Activated T-helper 1 cell treated with Interleukin-2 at 50 U/mL for 16 hours (primary cell): ENCODE results near the gene RNF20.
"Not testable (repeated sequence)": the region's sequence is repeated elsewhere in the genome, so short reads cannot be mapped to it uniquely, and the experiment has no call there.

Experiments
- DNase-seq: peaks from one replicate; pipeline ENCODE4 v3.0.0-alpha.2; 2020; ENCODE audit warnings: low read depth

RNF20 gene, protein sequence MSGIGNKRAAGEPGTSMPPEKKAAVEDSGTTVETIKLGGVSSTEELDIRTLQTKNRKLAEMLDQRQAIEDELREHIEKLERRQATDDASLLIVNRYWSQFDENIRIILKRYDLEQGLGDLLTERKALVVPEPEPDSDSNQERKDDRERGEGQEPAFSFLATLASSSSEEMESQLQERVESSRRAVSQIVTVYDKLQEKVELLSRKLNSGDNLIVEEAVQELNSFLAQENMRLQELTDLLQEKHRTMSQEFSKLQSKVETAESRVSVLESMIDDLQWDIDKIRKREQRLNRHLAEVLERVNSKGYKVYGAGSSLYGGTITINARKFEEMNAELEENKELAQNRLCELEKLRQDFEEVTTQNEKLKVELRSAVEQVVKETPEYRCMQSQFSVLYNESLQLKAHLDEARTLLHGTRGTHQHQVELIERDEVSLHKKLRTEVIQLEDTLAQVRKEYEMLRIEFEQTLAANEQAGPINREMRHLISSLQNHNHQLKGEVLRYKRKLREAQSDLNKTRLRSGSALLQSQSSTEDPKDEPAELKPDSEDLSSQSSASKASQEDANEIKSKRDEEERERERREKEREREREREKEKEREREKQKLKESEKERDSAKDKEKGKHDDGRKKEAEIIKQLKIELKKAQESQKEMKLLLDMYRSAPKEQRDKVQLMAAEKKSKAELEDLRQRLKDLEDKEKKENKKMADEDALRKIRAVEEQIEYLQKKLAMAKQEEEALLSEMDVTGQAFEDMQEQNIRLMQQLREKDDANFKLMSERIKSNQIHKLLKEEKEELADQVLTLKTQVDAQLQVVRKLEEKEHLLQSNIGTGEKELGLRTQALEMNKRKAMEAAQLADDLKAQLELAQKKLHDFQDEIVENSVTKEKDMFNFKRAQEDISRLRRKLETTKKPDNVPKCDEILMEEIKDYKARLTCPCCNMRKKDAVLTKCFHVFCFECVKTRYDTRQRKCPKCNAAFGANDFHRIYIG

DNA sequence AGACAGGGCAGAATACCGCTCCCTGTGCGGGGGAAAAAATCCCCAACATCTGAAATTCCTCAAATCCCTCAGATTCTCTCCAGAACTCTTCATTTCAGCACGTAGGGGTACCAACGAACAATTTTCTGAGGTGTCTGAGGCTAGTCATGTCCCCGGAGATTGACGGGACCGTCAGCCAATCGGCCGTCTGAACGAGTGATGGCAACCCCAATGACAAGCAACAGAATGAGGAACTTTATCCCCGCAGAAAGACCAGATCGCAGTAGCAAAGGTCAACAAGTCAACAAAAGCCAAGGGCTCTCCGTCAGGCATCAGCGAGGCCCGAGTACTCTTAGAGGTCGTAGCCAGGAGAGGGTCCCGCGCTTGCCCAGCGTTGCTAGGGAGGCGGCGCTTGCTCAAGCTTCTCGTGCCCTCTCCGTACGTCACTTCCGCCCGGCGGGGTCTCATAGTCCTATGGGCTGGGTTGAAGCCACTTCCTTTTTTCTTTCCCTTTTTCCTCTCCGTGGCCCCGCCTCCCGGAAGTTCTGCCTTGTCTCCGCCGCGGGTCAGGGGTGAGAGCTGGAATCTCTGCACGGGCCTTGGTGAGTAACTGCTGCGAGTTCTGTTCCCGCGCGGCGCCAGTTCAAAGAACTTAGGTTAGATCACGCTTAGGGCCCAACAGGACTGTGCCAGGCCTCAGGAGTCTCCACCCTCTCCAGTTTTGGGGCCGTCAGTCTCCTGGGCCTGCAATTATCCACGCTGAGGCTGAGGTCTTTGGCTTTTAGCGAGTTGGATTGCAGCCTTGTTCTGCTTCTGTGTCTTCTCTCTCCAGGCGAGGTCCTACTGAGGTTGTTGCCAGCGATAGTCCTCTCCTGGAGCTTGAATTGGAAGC is at the start of gene RNF20:
RNF20 (plus strand) TSS at position 520 of the 871 bp plus-strand sequence. CDS start 1,571 bp downstream, outside the sequence.
- peak; percentile 97 for DNase-seq

GRCh38 chr9:101484046-101484445 is 49.6 kb upstream of the RNF20 start:
- DNase-seq: no peak

GRCh38 chr9:101485924-101486692 is 47.5 kb upstream of the RNF20 start:
- no peak for DNase-seq

DNA sequence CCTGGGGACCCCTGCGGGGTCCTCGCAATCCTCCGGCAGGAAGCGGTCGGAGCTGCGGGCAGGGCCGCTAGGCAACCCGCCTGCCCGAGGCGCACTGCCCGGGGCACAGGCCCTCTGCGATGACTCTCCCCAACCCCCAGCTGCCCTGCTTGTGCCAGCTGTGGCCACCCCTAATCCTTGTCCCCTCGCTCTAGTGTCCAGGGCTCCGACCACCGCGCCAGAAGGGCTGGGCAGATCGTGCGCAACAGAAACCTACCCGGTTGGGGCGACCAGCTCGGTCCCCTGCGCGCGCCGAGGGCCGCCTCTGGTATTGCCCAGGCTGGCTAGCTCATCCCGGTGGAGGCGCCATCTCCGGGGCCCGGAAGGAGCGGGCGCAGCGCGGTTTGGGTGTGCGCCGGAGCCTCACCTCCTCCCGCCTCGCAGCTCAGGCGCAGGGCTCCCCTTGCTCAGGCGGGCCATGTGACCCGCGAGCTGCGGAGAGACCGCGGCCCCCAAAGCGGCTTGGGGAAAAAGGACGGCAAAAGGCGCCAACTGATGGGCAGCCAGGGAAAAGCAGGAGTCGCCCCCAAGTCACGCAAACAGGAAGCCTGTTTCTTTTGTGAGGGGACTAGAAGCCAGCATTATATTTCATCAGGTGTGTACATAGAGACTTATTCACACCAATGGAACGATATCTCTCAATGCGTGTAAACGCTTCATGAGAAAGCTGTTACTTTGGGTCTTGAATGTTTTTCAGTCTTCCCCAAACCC is 46.8 kb upstream of the RNF20 start:
- DNase-seq: no peak

GRCh38 chr9:101487443-101487840 is 46.2 kb upstream of the RNF20 start:
- no peak for DNase-seq

DNA sequence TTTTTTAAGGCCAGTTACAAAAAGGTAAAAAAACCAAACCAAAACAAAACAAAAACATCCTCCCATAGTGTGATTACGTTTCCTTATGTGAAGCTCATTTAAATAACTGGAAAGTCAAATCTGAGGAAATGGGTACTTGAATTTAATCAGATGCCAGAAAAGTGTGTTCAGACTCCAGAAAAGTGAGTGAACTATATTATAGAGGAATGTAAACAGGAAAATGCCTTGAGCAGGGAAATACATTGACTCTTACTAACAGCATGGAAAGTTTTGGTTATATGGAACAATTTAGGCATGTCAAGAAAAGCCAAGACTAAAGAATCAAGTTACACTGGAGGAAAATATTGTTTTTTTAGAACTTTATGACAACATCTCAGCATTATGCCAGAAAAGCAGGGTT is 37.8 kb upstream of the RNF20 start:
- DNase-seq: no peak

- no peak for DNase-seq
Measured at GRCh38 chr9:101498323-101498722, 35.3 kb upstream of the RNF20 start.

GRCh38 chr9:101504188-101504587 is 29.5 kb upstream of the RNF20 start:
- no peak for DNase-seq

DNA sequence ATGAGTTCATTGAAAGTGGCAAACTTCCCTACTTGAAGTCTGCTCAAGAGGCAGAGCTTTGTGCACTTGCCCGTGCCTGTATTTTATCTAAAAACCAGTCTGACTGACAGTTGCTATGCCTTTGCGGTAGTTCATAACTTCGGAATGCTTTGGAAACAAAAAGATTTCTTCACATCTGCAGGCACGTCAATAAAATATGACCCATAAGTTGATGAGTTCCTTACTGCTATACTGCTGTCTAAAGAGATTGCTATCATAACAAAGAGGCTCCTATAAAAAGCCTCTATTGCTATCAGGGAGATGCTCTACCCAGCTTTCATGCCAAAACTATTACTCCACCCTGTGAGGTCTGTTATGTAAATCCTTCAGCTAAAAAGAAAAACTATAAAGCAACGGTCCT is 25.4 kb upstream of the RNF20 start:
- DNase-seq: no peak

GRCh38 chr9:101509572-101509971 is 24.1 kb upstream of the RNF20 start:
- no peak for DNase-seq

GRCh38 chr9:101510459-101510858 is 23.2 kb upstream of the RNF20 start:
- no peak for DNase-seq

GRCh38 chr9:101511009-101511408 is 22.6 kb upstream of the RNF20 start:
- no peak for DNase-seq

DNA sequence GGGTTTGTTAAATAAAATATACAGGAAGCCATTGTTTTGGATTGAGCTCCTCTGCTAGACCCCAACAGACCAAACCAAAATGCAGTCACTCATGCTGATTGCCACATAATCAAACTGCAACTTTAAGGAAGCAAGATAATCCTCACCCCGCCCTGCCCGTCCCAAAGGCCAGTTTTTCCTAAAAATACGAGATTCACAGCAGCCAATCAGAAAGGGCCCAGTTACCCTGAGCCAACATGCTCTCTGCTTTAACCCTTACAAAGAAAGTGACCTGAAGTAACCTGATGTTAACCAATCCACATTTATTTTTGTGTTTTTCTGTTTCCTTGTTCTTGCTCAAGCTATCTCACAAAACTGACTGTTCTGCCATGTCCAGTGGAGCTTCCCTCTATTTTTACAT is 21.5 kb upstream of the RNF20 start:
- no peak for DNase-seq

DNA sequence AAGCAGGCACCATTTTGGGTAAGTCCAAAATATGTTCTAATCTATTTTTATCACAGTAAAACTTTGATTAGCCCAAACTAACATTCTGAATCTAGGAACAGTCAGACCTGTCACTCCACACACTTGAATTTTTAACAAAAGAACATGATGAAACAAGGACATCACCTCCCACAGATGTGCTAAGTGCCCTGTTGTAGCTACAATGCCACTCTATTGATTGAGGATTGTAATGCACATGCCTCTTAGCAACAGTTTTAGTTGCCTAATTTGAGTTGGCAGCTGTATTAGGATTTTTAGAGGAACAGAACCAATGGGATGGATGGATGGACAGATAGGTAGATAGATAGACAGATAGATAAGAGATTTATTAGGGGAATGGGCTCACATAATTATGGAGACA is 20.3 kb upstream of the RNF20 start:
- DNase-seq: no peak

GRCh38 chr9:101514071-101514470 is 19.6 kb upstream of the RNF20 start:
- DNase-seq: no peak

DNA sequence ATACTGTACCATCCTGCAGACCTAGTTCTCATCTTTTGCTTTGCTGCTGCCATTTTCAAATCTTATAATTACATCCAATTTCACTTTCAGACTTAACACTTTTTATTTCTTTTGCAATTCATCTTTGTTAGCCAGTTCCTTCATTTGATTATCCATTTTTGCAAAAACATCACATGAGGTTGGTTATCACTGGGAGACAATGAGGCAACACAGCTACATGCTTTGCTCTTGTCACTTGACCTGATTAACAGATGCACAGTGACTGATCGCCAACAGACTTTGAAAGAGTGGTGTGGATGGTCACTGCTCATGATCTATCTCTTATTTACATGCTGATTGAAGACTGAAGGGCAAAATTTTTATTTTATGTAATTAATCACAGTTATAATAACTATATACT is 17.0 kb upstream of the RNF20 start:
- no peak for DNase-seq

DNA sequence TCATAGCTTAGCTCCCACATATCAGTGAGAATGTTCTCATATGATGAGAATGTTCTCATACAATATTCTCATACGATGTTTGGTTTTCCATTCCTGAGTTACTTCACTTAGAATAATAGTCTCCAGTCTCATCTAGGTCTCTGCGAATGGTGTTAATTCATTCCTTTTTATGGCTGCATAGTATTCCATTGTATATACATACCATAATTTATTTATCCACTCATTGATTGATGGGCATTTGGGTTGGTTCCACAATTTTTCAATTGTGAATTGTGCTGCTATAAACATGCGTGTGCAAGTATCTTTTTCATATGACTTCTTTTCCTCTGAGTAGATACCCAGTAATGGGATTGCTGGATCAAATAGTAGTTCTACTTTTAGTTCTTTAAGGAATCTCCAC is 15.2 kb upstream of the RNF20 start:
- DNase-seq: not testable (repeated sequence)

GRCh38 chr9:101524371-101524770 is 9.3 kb upstream of the RNF20 start:
- DNase-seq: no peak

GRCh38 chr9:101527066-101527465 is 6.6 kb upstream of the RNF20 start:
- DNase-seq: no peak

DNA sequence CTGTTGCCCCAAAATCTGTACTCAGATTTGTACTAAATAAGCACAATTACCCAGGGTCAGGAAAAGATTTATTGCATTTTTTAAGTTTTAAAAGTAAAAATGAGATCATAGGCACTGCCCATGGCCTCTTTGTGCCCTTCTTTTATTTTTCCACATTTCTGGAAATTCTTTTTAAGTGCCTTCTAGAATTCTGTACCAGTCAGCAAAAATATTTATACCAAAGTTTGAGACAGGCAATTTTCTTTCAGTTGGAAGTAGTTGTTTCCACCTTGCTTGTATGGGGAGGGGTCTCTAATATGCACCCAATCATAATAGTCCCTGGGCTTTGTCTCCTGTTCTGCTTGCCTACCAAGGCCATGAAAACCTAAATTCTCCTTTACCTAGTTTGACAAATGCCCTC is 5.6 kb upstream of the RNF20 start:
- no peak for DNase-seq
